Ramos (cell line): ENCODE results near the gene NDUFA6.
"Not testable (repeated sequence)": the region's sequence is repeated elsewhere in the genome, so short reads cannot be mapped to it uniquely, and the experiment has no call there.

Source experiments
- in situ Hi-C: fragments of 300-500 bp; cut with MboI; formaldehyde crosslinking; loops from one replicate; pipeline ENCODE4 v1.14.3; 2022; ENCODE audit warnings: low sequenced_read_pairs; ENCODE audit not compliant: unreplicated experiment

Gene NDUFA6

DNA sequence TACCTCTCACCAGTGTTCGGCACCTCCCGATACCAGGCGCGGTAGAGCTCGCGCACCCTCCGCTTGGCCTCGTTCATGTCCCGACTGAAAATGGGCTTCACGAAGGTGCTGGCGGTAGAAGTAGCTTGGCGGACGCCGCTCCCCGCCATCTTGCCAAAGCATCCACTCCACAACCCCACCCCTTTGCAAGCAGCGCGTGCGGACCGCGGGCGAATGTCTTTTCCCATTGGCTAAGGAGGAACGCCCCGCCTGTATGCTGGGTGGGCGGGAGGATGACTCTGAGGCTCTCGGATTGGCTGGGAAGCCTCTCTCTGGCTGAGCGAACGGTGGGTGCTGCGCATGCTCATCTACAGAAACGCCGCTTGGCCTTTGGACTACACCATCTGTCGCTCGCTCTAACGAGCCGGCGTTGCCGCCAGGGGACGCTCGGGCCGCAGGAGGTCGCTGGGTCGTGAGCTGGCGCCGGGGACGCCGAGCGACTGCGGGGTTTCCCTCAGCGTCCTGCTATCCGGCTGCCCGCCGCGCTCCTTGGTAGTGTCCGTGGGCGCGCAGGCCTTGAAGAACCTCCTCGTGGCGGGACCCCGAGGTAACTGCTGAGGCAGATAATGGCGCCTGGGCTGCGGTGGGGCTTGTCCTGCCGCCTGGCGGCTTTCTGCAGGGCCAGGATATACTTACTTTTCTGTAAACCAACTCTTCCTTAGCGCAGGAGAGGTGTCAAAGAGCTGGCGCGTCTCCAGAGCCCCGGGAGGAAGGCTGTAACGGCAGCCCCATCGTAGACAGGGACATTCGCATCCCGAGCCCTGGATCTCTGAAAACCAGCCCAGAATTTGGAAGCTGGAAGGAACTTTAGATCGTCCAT is at the start of gene NDUFA6:
TSS of gene NDUFA6 (minus strand) at position 177 of the 859 bp plus-strand sequence. CDS start at position 149, 28 bp downstream.
- in situ Hi-C loops = loop anchor here (25.0 kb wide), 1 partner anchor 279 kb away; the partner anchor contains the start of gene CCDC134

DNA sequence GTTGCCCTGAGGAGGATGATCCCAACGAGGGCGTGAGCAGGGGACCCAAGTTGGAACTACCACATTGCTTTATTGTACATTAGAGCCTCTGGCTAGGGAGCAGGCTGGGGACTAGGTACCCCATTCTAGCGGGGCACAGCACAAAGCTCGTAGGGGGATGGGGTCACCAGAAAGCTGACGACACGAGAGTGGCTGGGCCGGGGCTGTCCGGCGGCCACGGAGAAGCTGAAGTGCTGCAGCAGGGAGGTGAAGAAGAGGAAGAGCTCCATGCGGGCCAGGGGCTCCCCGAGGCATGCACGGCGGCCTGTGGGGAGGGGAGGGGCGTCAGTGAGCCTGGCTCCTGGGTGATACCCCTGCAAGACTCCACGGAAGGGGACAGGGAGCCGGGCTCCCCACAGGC is 49.6 kb upstream of the NDUFA6 start:
- in situ Hi-C loops = not testable (repeated sequence)

DNA sequence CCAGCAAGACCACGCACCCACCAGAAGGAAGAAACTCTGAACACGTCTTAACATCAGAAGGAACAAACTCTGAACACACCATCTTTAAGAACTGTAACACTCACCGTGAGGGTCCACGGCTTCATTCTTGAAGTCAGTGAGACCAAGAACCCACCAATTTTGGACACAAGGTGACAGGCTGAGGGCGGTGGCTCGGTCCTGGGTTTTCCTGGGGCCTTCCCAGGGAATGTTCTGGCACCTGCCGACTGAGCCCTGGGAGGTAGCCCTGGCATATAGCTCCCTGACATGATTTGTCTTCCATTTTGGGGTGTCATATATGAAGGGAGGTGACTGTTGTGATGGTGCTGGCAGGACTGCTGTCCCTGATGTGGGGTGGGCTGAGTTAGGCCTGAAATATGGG is 48.9 kb upstream of the NDUFA6 start:
- in situ Hi-C loops = not testable (repeated sequence)

DNA sequence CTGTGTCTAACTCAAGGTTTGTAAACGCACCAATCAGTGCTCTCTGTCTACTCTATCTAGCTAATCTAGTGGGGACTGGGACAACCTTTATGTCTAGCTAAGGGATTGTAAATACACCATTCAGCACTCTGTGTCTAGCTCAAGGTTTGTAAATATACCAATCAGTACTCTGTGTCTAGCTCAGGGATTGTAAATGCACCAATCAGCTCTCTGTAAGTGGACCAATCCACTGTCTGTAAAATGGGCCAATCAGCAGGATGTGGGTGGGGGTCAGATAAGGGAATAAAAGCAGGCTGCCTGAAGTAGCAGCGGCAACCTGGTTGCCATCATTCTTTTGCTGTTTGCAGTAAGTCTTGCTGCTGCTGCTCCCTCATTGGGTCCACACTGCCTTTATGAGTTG is 48.4 kb upstream of the NDUFA6 start:
- in situ Hi-C loops = no loop called here

DNA sequence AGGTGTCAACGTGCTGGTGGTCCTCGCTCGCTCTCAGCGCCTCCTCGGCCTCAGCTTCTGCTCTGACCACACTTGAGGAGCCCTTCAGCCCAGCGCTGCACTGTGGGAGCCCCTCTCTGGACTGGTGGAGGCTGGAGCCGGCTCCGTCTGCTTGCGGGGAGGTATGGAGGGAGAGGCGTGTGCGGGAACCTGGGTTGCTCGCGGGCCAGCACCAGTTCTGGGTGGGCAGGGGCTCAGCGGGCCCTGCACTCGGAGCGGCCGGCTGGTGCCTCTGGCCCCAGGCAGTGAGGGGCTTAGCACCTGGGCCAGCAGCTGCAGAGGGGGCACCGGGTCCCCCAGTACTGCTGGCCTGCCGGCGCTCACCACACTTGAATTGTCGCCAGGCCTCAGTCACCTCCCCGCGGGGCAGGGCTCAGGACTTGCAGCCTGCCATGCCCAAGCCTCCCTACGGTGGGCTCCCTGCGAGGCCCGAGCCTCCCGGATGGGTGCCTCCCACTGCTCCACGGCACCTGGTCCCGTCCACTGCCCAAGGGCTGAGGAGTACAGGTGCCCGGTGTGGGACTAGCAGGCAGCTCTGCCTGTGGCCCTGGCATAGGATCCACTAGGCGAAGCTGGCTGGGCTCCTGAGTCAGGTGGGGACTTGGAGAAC is 47.7 kb upstream of the NDUFA6 start:
- in situ Hi-C loops = no loop called here

DNA sequence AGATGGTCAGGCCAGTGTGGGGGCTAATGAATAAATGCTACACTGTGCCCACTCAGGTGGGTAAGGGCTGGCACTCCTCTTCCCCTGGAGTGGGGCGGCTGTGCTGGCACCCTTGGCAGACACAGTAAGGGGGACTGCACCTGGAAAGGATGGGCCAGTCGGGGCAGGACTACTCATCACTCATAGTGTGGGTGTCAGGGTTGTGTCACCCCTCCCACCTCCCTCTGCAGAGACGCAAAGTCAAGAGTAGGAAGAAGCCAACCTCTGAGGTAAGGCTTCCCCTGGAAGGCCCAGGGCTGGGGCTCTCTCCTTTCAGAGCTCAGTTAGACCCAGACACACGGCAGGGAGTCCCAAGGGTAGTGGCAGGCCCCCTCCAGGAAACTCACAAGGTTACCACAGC is 45.1 kb upstream of the NDUFA6 start:
- in situ Hi-C loops = not testable (repeated sequence)

DNA sequence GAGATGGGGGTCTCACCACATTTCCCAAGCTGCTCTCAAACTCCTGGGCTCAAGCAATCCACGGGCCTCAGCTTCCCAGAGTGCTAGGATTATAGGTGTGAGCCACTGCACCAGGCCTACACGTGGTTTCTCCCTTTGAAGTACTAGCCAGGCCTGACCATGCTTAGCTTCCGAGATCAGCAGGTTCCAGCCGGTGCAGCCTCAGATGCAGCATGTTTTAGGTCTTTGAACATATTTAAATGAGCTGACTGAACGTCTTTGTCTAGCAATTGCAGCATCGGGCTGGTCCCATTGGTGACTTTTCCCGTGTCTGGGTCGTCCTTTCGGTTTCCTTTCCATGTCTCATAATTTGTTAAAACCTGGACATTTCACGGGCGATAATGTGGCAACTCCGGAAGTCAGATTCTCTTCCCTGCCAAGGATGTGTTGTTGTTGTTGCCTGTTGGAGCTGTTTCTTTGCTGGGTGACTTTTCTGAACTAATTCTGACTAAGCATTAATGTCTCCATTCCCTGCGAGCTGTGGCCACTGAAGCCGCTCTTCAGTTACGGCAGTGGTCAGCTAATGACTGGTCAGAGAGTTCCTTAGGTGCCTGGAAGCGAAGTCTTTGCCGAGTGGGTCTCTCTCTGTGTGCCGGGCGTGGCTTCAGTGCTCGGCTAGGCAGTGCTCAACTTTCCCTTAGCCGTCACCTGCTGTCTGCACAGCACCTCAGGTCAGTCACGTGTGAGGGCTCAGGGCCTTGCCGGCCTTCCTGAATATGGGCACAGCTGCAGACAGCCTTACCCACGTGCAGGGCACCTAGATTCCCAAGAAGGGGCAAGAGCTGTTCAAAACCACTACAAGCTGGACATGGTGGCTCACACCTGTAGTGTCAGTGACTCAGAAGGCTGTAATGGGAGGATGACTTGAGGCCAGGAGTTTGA is 43.8 kb upstream of the NDUFA6 start:
- in situ Hi-C loops = no loop called here

DNA sequence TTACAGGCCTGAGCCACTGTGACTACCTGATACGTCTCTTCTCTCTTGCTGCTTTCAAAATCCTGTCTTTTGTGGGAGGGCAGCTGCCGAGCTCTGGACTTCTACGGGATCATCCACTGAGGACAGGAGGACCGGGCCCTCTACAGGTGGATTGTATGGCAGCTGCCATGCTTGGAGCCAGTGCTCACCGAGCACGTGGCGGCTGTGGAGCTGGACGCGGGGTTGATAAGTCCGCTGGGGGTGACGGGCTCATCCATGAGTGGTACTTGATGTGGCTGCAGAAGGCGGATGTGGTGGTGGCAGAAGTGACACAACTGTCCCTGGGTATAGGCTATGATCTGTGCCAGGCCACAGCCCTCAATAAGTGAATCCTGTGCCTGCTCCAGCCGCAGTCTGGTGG is 41.9 kb upstream of the NDUFA6 start:
- in situ Hi-C loops = no loop called here

DNA sequence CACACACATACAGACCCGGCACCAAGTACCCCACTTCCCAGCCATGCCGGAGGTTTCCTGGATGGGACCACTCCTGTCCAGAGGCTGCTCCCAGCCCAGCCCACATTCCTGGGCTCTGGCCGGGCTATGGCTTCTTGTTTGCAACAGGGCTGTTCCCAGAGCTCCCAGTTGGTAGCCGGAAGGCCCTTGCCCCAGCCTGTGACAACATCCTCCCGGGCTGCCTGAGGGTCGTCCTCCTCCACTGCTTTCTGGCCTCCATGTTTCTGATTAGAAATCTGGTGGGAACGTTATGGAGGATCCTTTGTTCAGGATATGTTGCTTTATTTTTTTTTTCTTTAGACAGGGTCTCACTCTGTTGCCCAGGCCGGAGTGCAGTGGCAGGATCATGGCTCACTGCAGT is 41.0 kb upstream of the NDUFA6 start:
- in situ Hi-C loops = no loop called here

DNA sequence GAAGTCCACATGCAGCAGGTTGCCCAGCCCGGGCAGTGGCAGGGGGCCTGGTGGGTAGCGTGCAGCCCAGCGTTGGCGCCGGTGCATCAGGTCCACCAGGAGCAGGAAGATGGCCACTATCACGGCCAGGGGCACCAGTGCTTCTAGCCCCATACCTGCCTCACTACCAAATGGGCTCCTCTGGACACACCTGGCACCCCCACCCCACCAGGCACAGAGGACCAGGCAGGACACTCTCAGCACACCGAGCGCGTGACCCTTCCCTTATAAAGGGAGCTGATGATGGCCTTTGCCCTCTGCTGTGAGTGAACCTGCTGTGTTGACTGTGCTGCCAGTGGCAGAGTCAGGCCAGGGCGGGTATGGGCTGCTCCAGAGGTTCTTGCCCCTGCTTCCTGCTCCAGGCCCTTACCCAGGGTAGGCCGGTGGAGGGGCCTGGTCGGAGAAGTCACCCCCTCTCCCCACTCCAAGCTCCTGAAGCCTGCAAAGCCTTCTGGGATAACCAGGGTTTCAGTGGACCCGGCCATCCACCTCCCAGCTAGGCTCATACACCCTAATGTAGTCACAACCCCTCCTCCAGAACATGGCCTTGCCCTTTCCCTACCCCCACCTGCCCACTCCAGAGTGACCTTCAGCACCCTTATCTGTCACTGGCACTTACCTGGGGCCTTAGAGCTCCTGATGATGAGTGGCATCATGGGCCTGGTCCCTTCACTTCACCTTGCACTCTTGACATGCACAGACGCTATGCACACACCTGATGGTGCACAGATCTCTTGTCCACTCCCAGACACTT is 40.3 kb upstream of the NDUFA6 start, which contains the start of gene CYP2D6:
TSS of gene CYP2D6 (minus strand) at position 172 of the 793 bp plus-strand sequence. CDS start at position 153, 19 bp downstream.
- in situ Hi-C loops = not testable (repeated sequence)

DNA sequence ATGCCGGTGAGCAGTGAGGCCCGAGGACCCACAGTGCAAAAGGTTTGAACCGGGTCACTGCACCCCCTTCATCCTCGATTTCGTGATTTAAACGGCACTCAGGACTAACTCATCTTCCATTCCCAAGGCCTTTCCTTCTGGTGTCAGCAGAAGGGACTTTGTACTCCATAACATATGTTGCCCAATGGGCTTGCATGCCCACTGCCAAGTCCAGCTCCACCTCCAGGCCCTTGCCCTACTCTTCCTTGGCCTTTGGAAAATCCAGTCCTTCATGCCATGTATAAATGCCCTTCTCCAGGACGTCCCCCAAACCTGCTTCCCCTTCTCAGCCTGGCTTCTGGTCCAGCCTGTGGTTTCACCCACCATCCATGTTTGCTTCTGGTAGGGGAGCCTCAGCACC is 39.6 kb upstream of the NDUFA6 start:
- in situ Hi-C loops = not testable (repeated sequence)

DNA sequence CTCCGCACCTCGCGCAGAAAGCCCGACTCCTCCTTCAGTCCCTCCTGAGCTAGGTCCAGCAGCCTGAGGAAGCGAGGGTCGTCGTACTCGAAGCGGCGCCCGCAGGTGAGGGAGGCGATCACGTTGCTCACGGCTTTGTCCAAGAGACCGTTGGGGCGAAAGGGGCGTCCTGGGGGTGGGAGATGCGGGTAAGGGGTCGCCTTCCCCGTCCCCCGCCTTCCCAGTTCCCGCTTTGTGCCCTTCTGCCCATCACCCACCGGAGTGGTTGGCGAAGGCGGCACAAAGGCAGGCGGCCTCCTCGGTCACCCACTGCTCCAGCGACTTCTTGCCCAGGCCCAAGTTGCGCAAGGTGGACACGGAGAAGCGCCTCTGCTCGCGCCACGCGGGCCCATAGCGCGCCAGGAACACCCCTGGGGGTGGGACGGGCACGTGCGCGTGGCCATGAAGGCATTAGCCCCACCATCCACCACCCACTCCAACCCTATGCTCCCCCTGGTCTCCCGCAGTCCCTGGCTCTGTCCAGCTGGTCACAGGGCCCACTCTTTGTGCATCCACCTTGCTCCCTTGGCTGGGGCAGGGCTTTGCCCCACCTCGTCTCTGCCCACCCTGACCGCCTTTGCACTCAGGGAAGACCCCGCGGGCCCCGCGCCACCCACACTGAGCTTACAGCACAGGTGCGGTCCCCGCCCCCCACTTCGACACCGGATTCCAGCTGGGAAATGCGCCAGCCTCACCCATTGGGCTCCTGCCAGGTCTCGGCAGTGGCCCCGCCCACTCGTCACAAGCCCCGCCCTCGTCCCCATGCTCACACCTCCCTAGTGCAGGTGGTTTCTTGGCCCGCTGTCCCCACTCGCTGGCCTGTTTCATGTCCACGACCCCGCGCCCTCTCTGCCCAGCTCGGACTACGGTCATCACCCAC is 38.5 kb upstream of the NDUFA6 start:
- in situ Hi-C loops = not testable (repeated sequence)

DNA sequence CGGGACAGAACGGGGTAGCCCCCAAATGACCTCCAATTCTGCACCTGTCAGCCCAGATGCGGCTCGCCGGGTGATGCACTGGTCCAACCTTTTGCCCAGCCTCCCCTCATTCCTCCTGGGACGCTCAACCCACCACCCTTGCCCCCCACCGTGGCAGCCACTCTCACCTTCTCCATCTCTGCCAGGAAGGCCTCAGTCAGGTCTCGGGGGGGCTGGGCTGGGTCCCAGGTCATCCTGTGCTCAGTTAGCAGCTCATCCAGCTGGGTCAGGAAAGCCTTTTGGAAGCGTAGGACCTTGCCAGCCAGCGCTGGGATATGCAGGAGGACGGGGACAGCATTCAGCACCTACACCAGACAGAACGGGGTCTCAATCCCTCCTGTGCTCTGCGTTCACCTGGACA is 37.4 kb upstream of the NDUFA6 start:
- in situ Hi-C loops = not testable (repeated sequence)

DNA sequence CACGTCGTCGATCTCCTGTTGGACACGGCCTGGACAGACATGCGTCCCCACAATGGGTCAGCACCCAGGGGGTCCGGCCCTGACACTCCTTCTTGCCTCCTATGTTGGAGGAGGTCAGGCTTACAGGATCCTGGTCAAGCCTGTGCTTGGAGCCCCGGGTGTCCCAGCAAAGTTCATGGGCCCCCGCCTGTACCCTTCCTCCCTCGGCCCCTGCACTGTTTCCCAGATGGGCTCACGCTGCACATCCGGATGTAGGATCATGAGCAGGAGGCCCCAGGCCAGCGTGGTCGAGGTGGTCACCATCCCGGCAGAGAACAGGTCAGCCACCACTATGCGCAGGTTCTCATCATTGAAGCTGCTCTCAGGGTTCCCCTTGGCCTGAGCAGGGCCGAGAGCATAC is 37.0 kb upstream of the NDUFA6 start:
- in situ Hi-C loops = no loop called here

DNA sequence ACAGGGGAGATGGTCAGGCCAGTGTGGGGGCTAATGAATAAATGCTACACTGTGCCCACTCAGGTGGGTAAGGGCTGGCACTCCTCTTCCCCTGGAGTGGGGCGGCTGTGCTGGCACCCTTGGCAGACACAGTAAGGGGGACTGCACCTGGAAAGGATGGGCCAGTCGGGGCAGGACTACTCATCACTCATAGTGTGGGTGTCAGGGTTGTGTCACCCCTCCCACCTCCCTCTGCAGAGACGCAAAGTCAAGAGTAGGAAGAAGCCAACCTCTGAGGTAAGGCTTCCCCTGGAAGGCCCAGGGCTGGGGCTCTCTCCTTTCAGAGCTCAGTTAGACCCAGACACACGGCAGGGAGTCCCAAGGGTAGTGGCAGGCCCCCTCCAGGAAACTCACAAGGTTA is 33.0 kb upstream of the NDUFA6 start:
- in situ Hi-C loops = not testable (repeated sequence)

DNA sequence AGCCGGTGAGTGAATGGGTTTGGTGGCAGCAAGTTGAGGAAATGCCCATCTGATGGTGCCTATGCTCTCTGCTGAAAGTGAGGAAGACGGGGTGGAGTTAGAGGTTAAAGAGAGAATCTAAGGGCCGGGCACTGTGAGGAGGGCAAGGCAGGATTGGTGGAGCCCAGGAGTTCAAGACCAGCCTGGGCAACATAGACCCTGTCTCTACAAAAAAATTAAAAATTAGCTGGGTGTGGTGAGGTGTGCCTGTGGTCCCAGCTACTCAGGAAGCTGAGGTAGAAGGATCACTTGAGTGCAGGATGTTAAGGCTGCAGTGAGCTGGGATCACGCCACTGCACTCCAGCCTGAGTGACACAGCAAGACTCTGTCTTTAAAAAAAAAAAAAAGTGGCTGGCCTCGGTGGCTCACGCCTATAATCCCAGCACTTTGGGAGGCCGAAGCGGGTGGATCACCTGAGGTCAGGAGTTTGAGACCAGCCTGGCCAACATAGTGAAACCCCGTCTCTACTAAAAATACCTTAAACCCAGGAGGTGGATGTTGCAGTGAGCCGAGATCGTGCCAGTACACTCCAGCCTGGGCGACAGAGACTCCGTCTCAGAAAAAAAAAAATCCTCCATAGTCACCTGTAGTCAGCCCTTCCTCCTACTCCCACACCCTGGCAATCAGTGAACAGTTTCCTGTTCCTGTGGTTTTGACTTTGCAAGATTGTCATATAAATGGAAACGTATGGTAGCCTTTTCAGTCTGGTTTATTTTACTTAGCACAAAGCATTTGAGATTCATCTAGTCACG is 29.9 kb upstream of the NDUFA6 start:
- in situ Hi-C loops = not testable (repeated sequence)

DNA sequence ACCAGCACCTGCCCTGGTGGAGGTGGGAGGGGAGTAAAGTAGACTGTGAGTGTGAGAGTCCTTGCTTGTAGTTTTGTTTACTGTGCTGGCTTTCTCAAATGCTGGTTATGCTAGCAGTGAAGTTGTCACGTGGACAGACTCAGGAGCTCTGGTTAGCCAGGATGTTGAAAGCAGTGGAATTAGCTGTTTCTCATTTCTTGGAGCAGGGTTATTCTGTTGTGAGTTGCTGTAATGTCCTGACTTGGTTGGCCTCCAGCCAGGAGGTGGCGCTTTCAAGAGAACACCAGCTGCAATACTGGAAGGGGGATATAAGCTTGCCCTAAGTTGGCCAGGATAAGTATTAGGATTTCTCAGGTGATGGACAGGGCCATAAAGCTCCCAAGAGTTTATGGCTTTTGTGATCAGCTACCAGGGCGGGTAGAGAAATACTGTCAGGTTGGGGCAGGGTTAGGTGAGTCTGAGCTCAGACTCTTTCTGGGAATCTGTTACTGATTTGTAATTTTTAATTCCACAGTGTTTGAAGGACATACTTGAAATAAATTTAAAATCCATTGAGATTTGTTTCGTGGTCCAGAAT is 26.4 kb upstream of the NDUFA6 start:
- in situ Hi-C loops = loop anchor here (10.0 kb wide), 1 partner anchor 152 kb away; the partner anchor contains the start of gene SEPTIN3
